OCI-LY1 (cell line): ENCODE measurements around the gene NIBAN1.

Experiments used
- EZH2 ChIP-seq: fragments of 200-600 bp; sonication (generic), shearing (Covaris generic); IDR thresholded peaks from 2 replicates; pipeline ENCODE4 v1.8.0; 2017; ENCODE audit warnings: borderline replicate concordance, mixed run types, mild to moderate bottlenecking, antibody characterized with exemption, low read length, moderate library complexity, mixed read lengths
- TF ChIP-seq, protein P1 (sequence below): fragments of 200-600 bp; sonication (generic), shearing (Covaris generic); IDR thresholded peaks from 2 replicates; pipeline ENCODE4 v1.5.1; 2017; ENCODE audit warnings: mild to moderate bottlenecking, antibody characterized with exemption, low read length, moderate library complexity, mixed read lengths

DNA sequence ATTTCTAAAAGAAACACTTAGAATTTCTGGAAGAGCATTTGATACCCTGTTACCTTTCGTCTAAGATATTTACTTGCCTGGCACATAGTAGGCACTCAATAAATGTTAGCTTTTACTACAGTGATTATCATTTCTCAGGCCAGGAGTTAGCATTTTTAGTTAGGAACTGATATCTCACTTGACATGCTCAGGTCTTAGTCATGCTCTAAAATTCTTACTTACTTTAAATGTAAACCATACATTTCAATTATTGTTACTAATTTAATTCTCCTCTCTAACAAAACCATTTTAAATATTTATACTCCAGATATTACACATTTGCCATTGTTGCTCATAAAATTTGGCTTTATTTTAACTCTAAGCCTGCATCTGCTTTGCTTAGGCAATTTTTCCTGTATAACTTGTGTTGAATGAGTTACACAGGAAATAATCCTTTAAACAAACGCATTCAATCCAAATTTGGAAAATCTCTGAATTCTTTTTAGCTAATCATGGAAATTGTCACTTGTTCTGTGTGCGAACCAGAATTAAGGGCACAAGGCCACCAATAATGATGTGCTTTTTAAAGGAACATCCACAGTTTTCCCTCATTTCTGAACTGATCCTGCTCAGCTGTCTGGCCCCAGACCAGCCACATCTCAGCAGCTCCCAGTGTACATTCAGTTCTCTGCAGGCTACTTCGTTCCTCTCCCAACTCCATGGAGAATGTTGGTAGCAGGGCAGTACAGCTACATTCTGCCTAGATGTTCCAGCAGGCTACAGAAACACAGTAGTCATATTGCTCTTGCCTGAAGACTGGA, 15.6 kb downstream of the NIBAN1 start:
- TF ChIP-seq, protein P1, sequence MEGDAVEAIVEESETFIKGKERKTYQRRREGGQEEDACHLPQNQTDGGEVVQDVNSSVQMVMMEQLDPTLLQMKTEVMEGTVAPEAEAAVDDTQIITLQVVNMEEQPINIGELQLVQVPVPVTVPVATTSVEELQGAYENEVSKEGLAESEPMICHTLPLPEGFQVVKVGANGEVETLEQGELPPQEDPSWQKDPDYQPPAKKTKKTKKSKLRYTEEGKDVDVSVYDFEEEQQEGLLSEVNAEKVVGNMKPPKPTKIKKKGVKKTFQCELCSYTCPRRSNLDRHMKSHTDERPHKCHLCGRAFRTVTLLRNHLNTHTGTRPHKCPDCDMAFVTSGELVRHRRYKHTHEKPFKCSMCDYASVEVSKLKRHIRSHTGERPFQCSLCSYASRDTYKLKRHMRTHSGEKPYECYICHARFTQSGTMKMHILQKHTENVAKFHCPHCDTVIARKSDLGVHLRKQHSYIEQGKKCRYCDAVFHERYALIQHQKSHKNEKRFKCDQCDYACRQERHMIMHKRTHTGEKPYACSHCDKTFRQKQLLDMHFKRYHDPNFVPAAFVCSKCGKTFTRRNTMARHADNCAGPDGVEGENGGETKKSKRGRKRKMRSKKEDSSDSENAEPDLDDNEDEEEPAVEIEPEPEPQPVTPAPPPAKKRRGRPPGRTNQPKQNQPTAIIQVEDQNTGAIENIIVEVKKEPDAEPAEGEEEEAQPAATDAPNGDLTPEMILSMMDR = no peak
- no peak for TF ChIP-seq EZH2
